IPS DF 4.7 (cell line): ENCODE data around the gene GNG5.
"Not testable (repeated sequence)": the region's sequence is repeated elsewhere in the genome, so short reads cannot be mapped to it uniquely, and the experiment has no call there.

ENCODE experiments used
- DNase-seq: peaks from one replicate; pipeline ENCODE4 v3.0.0-alpha.2; 2013; ENCODE audit warnings: low spot score; ENCODE audit errors: extremely low read depth

GNG5 gene

GRCh38 chr1:84489766-84490165 is 16.6 kb downstream of the GNG5 start:
- no peak for DNase-seq

- no peak for DNase-seq
Observed at GRCh38 chr1:84488107-84488506, 18.3 kb downstream of the GNG5 start.

- DNase-seq, result no peak
Observed at GRCh38 chr1:84481317-84481716, 25.1 kb downstream of the GNG5 start.

- DNase-seq, result no peak
Observed at GRCh38 chr1:84480650-84481049, 25.7 kb downstream of the GNG5 start.

- DNase-seq, result no peak
Observed at GRCh38 chr1:84479998-84480397, 26.4 kb downstream of the GNG5 start.

GRCh38 chr1:84478876-84479868 is 27.2 kb downstream of the GNG5 start, which contains the start of gene RPF1:
Gene RPF1, plus strand, starts transcription at chr1:84479266. Its CDS starts 16 bp downstream, at chr1:84479282.
- DNase-seq, result peak; percentile 69

- no peak for DNase-seq
Observed at GRCh38 chr1:84476225-84476624, 30.2 kb downstream of the GNG5 start.

- no peak for DNase-seq
Observed at GRCh38 chr1:84467298-84467697, 39.1 kb downstream of the GNG5 start.

GRCh38 chr1:84462118-84462517 is 44.3 kb downstream of the GNG5 start:
- DNase-seq, result no peak

- no peak for DNase-seq
Observed at GRCh38 chr1:84452436-84452835, 53.9 kb downstream of the GNG5 start.

GRCh38 chr1:84450910-84451309 is 55.5 kb downstream of the GNG5 start:
- DNase-seq, result no peak

- not testable (repeated sequence) for DNase-seq
Observed at GRCh38 chr1:84448704-84449103, 57.7 kb downstream of the GNG5 start.
